ENCODE data around the gene CDH13.

CDH13 gene

DNA sequence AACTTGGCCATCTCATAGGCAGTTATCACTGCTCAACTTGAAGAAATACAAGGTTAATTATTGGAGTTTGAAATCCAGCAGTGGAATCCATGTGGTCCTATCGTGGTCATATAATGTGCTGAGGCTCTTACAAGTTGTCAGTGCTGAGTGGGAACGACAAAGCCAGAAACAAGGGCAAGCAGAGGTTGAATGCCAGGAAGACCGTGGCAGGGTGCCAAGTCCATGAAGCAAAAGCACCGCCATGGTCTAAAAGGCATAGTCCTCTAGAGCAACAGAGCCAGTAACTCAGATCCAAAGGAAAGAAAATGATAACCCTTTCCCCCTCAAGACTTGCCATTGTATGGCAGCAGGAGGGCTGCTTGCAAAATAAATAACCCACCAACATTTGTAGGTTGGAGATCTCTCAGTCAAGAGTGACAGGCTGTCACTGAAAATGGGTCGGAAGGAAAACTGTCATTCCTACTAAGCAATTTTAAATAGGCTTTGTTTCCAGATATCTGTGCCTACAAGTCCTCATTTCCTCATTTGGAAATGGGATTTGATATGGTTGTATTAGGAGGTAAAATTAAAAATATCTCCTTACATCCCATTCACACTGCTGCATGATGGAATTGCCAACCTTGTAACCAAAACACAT, 1144.7 kb downstream of the CDH13 start:
- H3K36me3 ChIP-seq (replicated peaks; ENCODE audit: insufficient read depth, low read length), result no peaks in the 10 kb centered on the region
- H3K27me3 ChIP-seq (replicated peaks; ENCODE audit: insufficient read depth, low read length), result no peaks in the 10 kb centered on the region
- no peak overlapping the region for H3K27ac ChIP-seq (ENCODE audit: low read length)
- H3K4me3 ChIP-seq (ENCODE audit: low read length), result no peak overlapping the region
- no peaks in the 10 kb centered on the region for H3K79me2 ChIP-seq (ENCODE audit: low read length)
- no peaks in the 10 kb centered on the region for H3K9me3 ChIP-seq (replicated peaks; ENCODE audit: insufficient read depth, low read length)
- DNase-seq, result no peak
- H3K9ac ChIP-seq (ENCODE audit: low read length), result no peak overlapping the region
- H3K4me1 ChIP-seq (ENCODE audit: low read length), result no peaks in the 10 kb centered on the region
- TF ChIP-seq, protein P1, sequence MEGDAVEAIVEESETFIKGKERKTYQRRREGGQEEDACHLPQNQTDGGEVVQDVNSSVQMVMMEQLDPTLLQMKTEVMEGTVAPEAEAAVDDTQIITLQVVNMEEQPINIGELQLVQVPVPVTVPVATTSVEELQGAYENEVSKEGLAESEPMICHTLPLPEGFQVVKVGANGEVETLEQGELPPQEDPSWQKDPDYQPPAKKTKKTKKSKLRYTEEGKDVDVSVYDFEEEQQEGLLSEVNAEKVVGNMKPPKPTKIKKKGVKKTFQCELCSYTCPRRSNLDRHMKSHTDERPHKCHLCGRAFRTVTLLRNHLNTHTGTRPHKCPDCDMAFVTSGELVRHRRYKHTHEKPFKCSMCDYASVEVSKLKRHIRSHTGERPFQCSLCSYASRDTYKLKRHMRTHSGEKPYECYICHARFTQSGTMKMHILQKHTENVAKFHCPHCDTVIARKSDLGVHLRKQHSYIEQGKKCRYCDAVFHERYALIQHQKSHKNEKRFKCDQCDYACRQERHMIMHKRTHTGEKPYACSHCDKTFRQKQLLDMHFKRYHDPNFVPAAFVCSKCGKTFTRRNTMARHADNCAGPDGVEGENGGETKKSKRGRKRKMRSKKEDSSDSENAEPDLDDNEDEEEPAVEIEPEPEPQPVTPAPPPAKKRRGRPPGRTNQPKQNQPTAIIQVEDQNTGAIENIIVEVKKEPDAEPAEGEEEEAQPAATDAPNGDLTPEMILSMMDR (IDR thresholded peaks at IDR 0.05; ENCODE audit: low read length), result no peak
- TF ChIP-seq EZH2 (optimal IDR thresholded peaks at IDR 0.05; ENCODE audit: low read depth, low read length) (no peak), EZH2phosphoT487 (IDR thresholded peaks at IDR 0.05; ENCODE audit: low read length) (no peak)
- H3K4me2 ChIP-seq (ENCODE audit: low read depth, low read length), result no peak overlapping the region
- no peak overlapping the region for H2AFZ ChIP-seq (ENCODE audit: low read length)
- no peaks in the 10 kb centered on the region for H4K20me1 ChIP-seq (ENCODE audit: insufficient read depth, low read length)
- no peaks in the 10 kb centered on the region for H3F3A ChIP-seq (ENCODE audit: insufficient read depth, low read length)
- H3K9me2 ChIP-seq (replicated peaks; ENCODE audit: insufficient read depth, low read length), result no peaks in the 10 kb centered on the region

DNA sequence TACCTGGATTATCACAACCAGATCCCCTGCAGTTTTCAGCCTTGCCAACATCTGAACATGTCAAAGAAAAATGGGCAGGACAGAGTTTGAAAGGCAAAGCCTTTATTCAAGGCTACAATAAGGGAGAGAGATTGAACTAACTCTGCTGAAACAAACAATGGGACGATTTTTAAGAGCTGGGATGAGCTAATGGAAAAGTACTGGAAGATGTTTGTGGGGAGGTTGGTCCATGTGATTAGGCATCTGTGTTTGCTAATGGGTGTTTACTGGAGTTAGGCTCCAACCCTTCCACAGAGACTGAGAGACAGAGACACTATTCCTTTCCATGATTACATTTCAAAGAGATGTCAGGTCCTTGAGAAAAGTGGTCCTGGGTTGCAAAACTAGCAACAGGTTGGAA, 1146.0 kb downstream of the CDH13 start:
- Histone ChIP-seq H3K4me3 (ENCODE audit: low read length) (no peak overlapping the region), H3K27ac (ENCODE audit: low read length) (no peak overlapping the region), H3K4me1 (ENCODE audit: low read length) (no peaks in the 10 kb centered on the region), H3K27me3 (replicated peaks; ENCODE audit: insufficient read depth, low read length) (no peaks in the 10 kb centered on the region), H3K79me2 (ENCODE audit: low read length) (no peaks in the 10 kb centered on the region), H2AFZ (ENCODE audit: low read length) (no peak overlapping the region), H3K4me2 (ENCODE audit: low read depth, low read length) (no peak overlapping the region), H3K36me3 (replicated peaks; ENCODE audit: insufficient read depth, low read length) (no peaks in the 10 kb centered on the region), H4K20me1 (ENCODE audit: insufficient read depth, low read length) (no peaks in the 10 kb centered on the region), H3F3A (ENCODE audit: insufficient read depth, low read length) (no peaks in the 10 kb centered on the region), H3K9me3 (replicated peaks; ENCODE audit: insufficient read depth, low read length) (no peaks in the 10 kb centered on the region), H3K9ac (ENCODE audit: low read length) (no peak overlapping the region), H3K9me2 (replicated peaks; ENCODE audit: insufficient read depth, low read length) (no peaks in the 10 kb centered on the region)
- no peak for DNase-seq
- no peak for TF ChIP-seq EZH2 (optimal IDR thresholded peaks at IDR 0.05; ENCODE audit: low read depth, low read length)
- TF ChIP-seq, protein P1 (IDR thresholded peaks at IDR 0.05; ENCODE audit: low read length), result no peak
- no peak for TF ChIP-seq EZH2phosphoT487 (IDR thresholded peaks at IDR 0.05; ENCODE audit: low read length)

DNA sequence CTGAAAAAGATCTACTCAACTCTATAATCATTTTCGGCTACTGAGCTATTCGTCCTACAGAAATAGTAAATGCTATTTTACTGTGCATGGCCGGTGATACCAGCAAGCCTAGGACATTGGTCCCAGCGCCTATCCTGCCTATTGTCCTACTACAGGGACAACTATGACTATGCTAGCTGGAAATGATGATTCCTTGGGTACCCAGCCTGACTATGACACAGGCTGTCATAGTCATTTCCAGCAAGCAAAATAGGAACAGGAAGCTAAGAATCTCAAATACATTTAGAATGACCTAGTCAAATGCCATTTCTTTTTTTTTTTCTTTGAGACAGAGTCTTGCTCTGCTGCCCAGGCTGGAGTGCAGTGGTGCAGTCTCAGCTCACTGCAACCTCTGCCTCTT, 1147.3 kb downstream of the CDH13 start:
- H3K4me2 ChIP-seq (ENCODE audit: low read depth, low read length), result no peak overlapping the region
- no peaks in the 10 kb centered on the region for H3K9me3 ChIP-seq (replicated peaks; ENCODE audit: insufficient read depth, low read length)
- no peaks in the 10 kb centered on the region for H3K27me3 ChIP-seq (replicated peaks; ENCODE audit: insufficient read depth, low read length)
- TF ChIP-seq, protein P1 (IDR thresholded peaks at IDR 0.05; ENCODE audit: low read length), result no peak
- TF ChIP-seq EZH2 (optimal IDR thresholded peaks at IDR 0.05; ENCODE audit: low read depth, low read length) (no peak), EZH2phosphoT487 (IDR thresholded peaks at IDR 0.05; ENCODE audit: low read length) (no peak)
- H3K4me1 ChIP-seq (ENCODE audit: low read length), result no peaks in the 10 kb centered on the region
- no peak overlapping the region for H3K9ac ChIP-seq (ENCODE audit: low read length)
- no peak overlapping the region for H3K27ac ChIP-seq (ENCODE audit: low read length)
- H3K79me2 ChIP-seq (ENCODE audit: low read length), result no peaks in the 10 kb centered on the region
- DNase-seq, result no peak
- H2AFZ ChIP-seq (ENCODE audit: low read length), result no peak overlapping the region
- no peak overlapping the region for H3K4me3 ChIP-seq (ENCODE audit: low read length)
- H3F3A ChIP-seq (ENCODE audit: insufficient read depth, low read length), result no peaks in the 10 kb centered on the region
- H3K9me2 ChIP-seq (replicated peaks; ENCODE audit: insufficient read depth, low read length), result no peaks in the 10 kb centered on the region
- no peaks in the 10 kb centered on the region for H3K36me3 ChIP-seq (replicated peaks; ENCODE audit: insufficient read depth, low read length)
- no peaks in the 10 kb centered on the region for H4K20me1 ChIP-seq (ENCODE audit: insufficient read depth, low read length)
